LNCAP (cell line): ENCODE measurements around the gene PAM16.

Experiments
- TF ChIP-seq, protein P1 (sequence below): fragments of 450-650 bp; IDR thresholded peaks from 2 replicates; pipeline ENCODE4 v1.5.1; 2017; ENCODE audit warnings: mild to moderate bottlenecking

PAM16 gene

GRCh38 chr16:4390266-4391260 is 39.4 kb upstream of the PAM16 start:
- TF ChIP-seq, protein P1, sequence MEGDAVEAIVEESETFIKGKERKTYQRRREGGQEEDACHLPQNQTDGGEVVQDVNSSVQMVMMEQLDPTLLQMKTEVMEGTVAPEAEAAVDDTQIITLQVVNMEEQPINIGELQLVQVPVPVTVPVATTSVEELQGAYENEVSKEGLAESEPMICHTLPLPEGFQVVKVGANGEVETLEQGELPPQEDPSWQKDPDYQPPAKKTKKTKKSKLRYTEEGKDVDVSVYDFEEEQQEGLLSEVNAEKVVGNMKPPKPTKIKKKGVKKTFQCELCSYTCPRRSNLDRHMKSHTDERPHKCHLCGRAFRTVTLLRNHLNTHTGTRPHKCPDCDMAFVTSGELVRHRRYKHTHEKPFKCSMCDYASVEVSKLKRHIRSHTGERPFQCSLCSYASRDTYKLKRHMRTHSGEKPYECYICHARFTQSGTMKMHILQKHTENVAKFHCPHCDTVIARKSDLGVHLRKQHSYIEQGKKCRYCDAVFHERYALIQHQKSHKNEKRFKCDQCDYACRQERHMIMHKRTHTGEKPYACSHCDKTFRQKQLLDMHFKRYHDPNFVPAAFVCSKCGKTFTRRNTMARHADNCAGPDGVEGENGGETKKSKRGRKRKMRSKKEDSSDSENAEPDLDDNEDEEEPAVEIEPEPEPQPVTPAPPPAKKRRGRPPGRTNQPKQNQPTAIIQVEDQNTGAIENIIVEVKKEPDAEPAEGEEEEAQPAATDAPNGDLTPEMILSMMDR: no peak

DNA sequence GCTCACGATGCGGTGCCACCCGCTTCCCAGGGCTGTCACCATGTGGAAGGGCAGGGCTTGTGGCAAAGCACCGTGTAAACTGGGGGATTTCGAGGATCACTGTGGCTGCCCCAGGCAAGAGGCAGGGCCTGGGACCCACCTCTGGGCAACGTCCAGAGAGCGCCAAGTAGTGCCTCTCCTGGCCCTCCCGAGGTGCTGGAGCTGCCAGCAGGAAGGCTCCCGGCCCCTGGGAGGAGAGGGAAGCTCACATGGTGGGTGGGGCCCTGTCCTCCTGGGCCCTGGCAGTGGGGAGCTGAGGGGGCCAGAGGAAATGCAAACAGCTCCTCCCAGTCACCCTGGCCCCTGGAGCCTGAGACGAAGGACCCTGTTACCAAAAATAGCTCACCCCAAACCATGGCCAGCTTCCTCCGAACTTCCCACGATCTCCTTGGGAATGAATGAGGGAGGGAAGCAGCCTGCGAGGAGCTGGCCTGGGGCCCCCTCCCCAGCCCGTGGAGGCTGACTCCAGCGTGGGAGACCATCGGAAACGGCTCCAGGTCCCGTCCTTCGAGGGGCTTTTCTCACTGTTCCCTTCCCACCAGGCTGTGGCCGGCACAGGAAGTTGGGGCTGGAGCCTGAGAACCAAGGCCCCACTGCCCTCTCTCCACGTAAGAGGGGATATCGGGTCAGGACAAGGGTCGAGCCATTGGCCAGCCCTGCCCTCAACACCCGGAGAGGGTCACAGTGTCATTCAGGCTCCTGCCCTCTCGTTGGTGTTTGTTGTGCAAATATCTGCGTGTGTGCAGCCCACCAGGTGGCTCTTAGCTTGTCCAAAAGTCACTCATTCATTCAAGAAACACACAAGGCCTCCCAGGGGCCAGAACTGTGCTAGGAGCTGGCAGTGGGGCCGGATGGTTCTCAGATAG is 38.2 kb upstream of the PAM16 start:
- TF ChIP-seq, protein P1: no peak

DNA sequence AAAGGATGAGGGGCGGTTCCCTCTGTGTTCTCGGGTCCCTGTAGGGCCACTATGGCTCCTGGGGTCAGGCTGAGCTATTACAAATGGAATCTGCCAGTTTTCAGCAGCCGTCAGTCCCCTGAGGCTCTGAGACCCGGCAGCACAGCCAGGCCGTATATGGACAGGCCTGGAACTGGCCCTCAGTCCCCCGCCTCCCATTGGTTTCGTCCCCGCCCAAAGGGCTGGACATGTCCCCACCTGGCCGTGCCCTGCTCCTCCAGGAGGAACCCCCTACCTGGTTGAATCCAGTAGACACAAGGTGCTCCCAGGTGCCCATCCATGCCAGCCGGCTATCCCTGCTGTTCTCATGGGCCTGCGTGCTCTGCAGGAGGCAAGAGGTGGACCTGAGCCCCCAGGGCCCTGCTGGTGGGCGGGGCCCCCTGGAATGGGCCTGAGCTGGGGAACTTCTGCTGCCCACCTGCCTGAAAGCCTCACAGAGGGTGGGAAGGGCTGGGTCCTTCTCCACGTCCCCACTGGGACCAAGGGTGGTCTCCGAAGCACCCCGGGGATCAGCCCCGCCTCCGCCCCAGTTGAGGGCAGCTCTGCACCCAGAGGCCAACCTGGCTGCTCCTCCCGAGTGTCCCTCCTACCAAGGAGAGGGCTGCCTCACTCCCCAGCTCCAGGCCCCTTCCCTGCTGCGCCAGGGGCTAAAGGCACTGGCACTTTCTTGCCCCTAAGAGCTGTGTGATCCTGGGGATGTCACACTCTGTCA is 37.3 kb upstream of the PAM16 start:
- TF ChIP-seq, protein P1: no peak

DNA sequence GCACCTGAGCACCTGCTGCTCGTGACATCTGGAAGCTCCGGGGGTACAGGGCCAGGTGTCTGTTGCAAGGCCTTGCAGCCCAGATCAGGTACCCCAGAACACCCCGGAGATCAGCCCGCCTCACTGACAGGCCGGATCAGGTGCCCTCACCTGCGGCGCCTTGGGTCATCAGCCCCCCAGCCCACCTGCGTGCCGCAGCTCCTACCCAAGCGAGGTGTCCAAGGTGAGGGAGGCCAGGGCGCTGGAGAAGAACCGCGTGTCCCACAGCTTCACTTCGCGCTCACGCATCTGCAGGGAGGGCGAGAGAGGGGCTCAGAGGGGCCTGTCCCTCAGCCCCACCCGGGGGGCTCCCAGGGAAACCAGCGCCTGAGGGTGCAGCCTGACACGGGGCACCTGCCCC is 36.7 kb upstream of the PAM16 start:
- TF ChIP-seq, protein P1: no peak

DNA sequence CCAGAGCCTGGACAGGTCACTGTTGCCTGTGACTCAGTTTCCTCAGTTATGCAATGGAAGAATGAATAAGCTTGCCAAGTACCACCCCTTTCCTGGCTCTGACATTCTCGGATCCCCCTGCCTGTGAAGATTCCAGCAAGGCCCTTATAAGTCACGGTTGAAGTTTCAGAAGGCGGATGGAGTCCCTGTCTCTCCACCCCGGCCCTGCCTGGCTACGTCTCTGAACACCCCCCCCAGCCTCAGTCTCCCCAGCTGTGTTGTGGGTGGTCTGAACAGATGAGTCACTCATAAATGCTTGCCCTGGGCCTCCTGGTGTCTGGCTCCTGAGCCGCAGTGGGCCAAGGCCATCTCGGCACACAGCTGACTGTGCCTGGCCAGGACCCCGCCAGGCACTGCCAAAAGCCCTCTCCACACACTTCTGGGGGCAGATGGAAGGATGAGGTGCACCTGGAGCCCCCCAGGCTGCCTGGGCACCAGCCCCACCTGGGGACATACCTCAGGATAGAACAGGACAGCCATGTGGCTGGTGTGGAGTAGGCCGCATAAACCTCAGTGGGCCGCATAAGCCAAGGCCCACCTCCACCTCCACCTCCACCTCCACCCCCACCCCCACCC is 35.9 kb upstream of the PAM16 start:
- TF ChIP-seq, protein P1: no peak

- TF ChIP-seq, protein P1: no peak
Measured at GRCh38 chr16:4386451-4386805, 35.3 kb upstream of the PAM16 start.
